GM10266 (cell line): Measurements from ENCODE around the gene FMNL2.

Source experiments
- DNase-seq: peaks from one replicate; pipeline ENCODE4 v3.0.0; 2012; ENCODE audit errors: extremely low spot score
- CTCF ChIP-seq: IDR thresholded peaks from 2 replicates; pipeline ENCODE4 v1.5.1; 2012; ENCODE audit warnings: mild to moderate bottlenecking, low read depth; ENCODE audit not compliant: control insufficient read depth, insufficient read depth; ENCODE audit errors: missing control alignments

The FMNL2 gene

GRCh38 chr2:152348388-152348787, 13.4 kb downstream of the FMNL2 start:
- TF ChIP-seq CTCF = no peak
- no peak for DNase-seq

- DNase-seq = no peak
- TF ChIP-seq CTCF = no peak
Observed at GRCh38 chr2:152349416-152349815, 14.4 kb downstream of the FMNL2 start.

DNA sequence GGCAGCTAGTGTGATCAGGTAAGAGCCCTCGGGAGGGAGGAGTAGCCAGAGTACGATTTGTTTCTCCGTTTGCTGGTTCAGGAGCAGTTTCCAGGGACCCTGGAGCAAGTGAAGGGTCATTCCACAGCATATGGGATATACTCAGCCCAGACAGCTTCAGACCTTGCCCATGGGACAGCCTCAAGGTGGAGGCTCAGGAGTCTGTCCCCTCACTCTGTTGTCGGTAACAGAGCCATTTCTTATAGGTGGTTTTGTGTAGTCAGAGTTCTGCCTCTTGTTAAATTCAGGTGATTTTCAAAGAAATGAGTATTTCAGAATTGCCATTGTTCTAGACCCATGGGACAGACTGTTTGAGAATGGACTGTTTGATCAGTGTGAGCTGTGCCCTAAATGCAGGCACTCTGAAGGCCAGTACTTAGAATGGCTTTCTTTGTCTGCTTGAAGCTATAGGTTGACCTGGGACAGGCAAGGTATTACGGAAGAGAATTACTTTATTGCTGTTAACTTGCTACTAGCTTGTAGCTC, 15.2 kb downstream of the FMNL2 start:
- no peak for TF ChIP-seq CTCF
- DNase-seq = no peak

DNA sequence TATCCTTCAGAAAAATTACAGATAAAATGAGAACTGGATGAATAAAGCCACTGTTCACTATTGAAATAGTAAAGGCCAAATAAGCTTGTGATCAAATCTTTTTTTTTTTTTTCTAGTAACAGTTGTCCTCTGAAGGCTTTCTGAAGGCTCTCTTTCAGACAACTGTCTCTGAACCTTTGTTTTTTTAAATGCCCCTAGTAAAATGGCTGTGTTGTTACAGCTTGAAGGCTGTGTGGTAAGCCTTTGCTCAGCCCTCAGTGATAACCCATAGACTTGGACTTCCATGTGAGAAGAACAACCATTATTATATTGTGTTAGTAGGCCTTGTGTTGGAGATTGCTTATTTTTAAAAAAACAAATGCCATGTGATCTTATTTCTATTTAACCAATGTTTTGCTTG, 17.6 kb downstream of the FMNL2 start:
- no peak for DNase-seq
- no peak for TF ChIP-seq CTCF

- TF ChIP-seq CTCF = no peak
- no peak for DNase-seq
Observed at GRCh38 chr2:152353364-152353763, 18.4 kb downstream of the FMNL2 start.

GRCh38 chr2:152354069-152354755, 19.2 kb downstream of the FMNL2 start:
- no peak for TF ChIP-seq CTCF
- DNase-seq = no peak

DNA sequence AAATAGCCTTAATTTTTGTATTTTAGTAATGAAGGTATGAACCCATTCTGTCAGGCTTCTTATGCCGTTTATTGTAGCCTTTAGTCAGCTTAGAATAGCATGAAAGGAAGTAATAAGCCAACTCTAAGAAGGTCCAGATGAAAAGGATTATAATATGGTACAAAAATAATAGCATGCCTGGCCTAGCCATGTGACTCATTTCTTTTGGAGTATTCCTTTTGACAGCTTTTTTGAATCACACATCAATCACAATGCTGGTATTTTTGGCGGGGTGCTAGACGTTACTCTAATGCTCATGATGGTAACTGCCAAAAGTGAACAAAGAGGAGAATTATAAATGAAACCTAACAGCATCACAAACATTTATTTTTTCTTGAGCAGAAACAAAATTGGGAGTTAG, 19.9 kb downstream of the FMNL2 start:
- DNase-seq = no peak
- no peak for TF ChIP-seq CTCF
